Right lung (tissue), 5 donors: Measurements from ENCODE around the gene LY9. TPM values are rescaled to one million over a fixed set of nuclear protein-coding genes. Genes with fewer than 3 reads are reported as not detected.

ENCODE experiments used
- DNase-seq, 2 donors: peaks; one replicate each; pipeline ENCODE4 v3.0.0-alpha.2; 2013
- polyA plus RNA-seq, 5 donors: library from polyadenylated mRNA; unstranded; fragments of 120-200 nt; gene quantifications; one replicate each; pipeline versions ENCODE4 v1.2.1 to v1.2.3, GENCODE V29; 2013; ENCODE audit warnings: inconsistent platforms in 1 of 5, low replicate concordance in 1 of 5; ENCODE audit not compliant: insufficient read length in 5 of 5, insufficient read depth in 1 of 5

The LY9 gene
- polyA plus RNA-seq, 5 donors = 0.18 to 0.56 (median 0.44) TPM

- no peak for DNase-seq
These were observed 39.8 kb downstream of the LY9 start for GRCh38 chr1:160835751-160836150.

- no peak for DNase-seq
These were observed 40.6 kb downstream of the LY9 start for GRCh38 chr1:160836561-160836960.

- DNase-seq = no peak
These were observed 41.1 kb downstream of the LY9 start for GRCh38 chr1:160836981-160837557.

GRCh38 chr1:160837558-160838205 lies 41.7 kb downstream of the LY9 start:
- DNase-seq = no peak

- no peak for DNase-seq
These were observed 42.9 kb downstream of the LY9 start for GRCh38 chr1:160838888-160839287.

GRCh38 chr1:160839746-160840145 lies 43.8 kb downstream of the LY9 start:
- no peak for DNase-seq

GRCh38 chr1:160841079-160841478 lies 45.1 kb downstream of the LY9 start:
- no peak for DNase-seq

- DNase-seq = no peak
These were observed 48.7 kb downstream of the LY9 start for GRCh38 chr1:160844447-160845232.

GRCh38 chr1:160846281-160846680 lies 50.3 kb downstream of the LY9 start:
- DNase-seq = no peak

- DNase-seq = no peak
These were observed 54.6 kb downstream of the LY9 start for GRCh38 chr1:160850541-160850940.

- DNase-seq = no peak
These were observed 55.0 kb downstream of the LY9 start for GRCh38 chr1:160850993-160851392.

GRCh38 chr1:160853014-160853413 lies 57.0 kb downstream of the LY9 start:
- DNase-seq = no peak

GRCh38 chr1:160853754-160854153 lies 57.8 kb downstream of the LY9 start:
- no peak for DNase-seq

- no peak for DNase-seq
These were observed 59.4 kb downstream of the LY9 start for GRCh38 chr1:160855181-160855981.

GRCh38 chr1:160858097-160858496 lies 62.1 kb downstream of the LY9 start:
- DNase-seq = no peak

GRCh38 chr1:160858507-160858906 lies 62.5 kb downstream of the LY9 start:
- DNase-seq = no peak

- no peak for DNase-seq
These were observed 63.2 kb downstream of the LY9 start for GRCh38 chr1:160859166-160859565.

- DNase-seq = no peak
These were observed 65.0 kb downstream of the LY9 start for GRCh38 chr1:160860840-160861505.

GRCh38 chr1:160862203-160863060 lies 66.5 kb downstream of the LY9 start, which contains the start of gene CD244:
TSS of gene CD244 (minus strand) at chr1:160862887. CDS start at chr1:160862677, 210 bp downstream.
- DNase-seq = no peak

- no peak for DNase-seq
These were observed 67.2 kb downstream of the LY9 start for GRCh38 chr1:160863061-160863773.
